ENCODE measurements around the gene RAP1GAP2. TPM values are rescaled to one million over a fixed set of nuclear protein-coding genes. Genes with fewer than 3 reads are reported as not detected.

Gene RAP1GAP2
- total RNA-seq, 2 experiments from 2014 or later: 11.3 to 28.2 TPM

DNA sequence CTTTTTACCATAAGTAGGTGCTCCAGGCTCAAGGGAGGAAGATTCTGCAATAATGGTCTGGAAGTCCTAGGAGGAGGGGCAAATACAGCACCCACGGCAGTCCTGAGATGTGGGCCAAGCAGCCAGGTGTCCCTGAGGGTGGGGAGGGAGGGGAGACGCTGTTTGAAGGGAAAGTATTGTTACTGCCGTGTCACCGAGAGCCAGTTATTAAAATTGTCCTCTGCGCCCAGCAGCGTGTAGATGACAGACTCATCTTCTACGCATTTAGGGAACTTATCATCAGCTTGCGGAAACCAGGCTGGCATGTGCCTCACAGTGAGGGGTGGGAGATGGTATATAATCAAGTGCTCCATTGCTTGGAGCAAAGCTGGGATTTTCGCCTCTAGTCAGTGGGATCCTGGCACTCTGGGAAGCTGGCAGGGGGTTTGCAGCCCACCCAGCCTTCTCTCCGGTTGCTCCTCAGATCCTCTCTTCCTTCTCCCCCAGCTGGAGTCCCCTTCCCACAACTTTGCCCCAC is 162.5 kb downstream of the RAP1GAP2 start:
- Histone ChIP-seq H3K9me2 (ENCODE audit: insufficient read depth, low read length) (no peaks in the 10 kb centered on the region), H3K4me2 (ENCODE audit: low read length) (no peak overlapping the region), H3K27ac (ENCODE audit: low read depth, low read length, poor library complexity, severe bottlenecking) (no peak overlapping the region), H3K36me3 (ENCODE audit: insufficient read depth, low read length) (no peaks in the 10 kb centered on the region), H3K79me2 (ENCODE audit: insufficient read depth, low read depth, low read length) (peaks cover 14% of the 10 kb centered on the region), H3K4me3 (ENCODE audit: low read depth, low read length, poor library complexity, severe bottlenecking) (no peak overlapping the region), H3K4me1 (ENCODE audit: insufficient read depth, low read length, poor library complexity, severe bottlenecking) (peaks cover 40% of the 10 kb centered on the region), H4K20me1 (ENCODE audit: insufficient read depth, low read length) (no peaks in the 10 kb centered on the region), H2AFZ (ENCODE audit: low read length) (no peak overlapping the region), H3K9me3 (ENCODE audit: low read length) (no peaks in the 10 kb centered on the region)
- ChIA-PET CTCF (ENCODE audit: unreplicated experiment) (no interaction called here), POLR2A (interaction anchor here (1.0 kb wide), 1 partner anchor 14 kb away, joined by 4 read pairs; no protein-coding TSS in a partner anchor)
- intact Hi-C loops (cut with micrococcal nuclease; ENCODE audit: unreplicated experiment): no loop called here
- no peak for DNase-seq (ENCODE audit: low spot score)
- BruUV-seq (replicated peaks): no TSS peak
- no peak for TF ChIP-seq EZH2phosphoT487 (IDR thresholded peaks at IDR 0.05; ENCODE audit: borderline replicate concordance, low read depth, low read length)
- TF ChIP-seq, protein P1, sequence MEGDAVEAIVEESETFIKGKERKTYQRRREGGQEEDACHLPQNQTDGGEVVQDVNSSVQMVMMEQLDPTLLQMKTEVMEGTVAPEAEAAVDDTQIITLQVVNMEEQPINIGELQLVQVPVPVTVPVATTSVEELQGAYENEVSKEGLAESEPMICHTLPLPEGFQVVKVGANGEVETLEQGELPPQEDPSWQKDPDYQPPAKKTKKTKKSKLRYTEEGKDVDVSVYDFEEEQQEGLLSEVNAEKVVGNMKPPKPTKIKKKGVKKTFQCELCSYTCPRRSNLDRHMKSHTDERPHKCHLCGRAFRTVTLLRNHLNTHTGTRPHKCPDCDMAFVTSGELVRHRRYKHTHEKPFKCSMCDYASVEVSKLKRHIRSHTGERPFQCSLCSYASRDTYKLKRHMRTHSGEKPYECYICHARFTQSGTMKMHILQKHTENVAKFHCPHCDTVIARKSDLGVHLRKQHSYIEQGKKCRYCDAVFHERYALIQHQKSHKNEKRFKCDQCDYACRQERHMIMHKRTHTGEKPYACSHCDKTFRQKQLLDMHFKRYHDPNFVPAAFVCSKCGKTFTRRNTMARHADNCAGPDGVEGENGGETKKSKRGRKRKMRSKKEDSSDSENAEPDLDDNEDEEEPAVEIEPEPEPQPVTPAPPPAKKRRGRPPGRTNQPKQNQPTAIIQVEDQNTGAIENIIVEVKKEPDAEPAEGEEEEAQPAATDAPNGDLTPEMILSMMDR (conservative IDR thresholded peaks at IDR 0.05; ENCODE audit: low read length): no peak

GRCh38 chr17:2959371-2960130 is 163.3 kb downstream of the RAP1GAP2 start:
- POLR2A ChIA-PET: interaction anchor here (1.0 kb wide), 1 partner anchor 14 kb away, joined by 4 read pairs; no protein-coding TSS in a partner anchor
- CTCF ChIA-PET (ENCODE audit: unreplicated experiment): no interaction called here
- Histone ChIP-seq H3K4me3 (ENCODE audit: low read depth, low read length, poor library complexity, severe bottlenecking) (no peak overlapping the region), H3K9me3 (ENCODE audit: low read length) (no peaks in the 10 kb centered on the region), H3K4me2 (ENCODE audit: low read length) (no peak overlapping the region), H3K9me2 (ENCODE audit: insufficient read depth, low read length) (no peaks in the 10 kb centered on the region), H4K20me1 (ENCODE audit: insufficient read depth, low read length) (no peaks in the 10 kb centered on the region), H3K27ac (ENCODE audit: low read depth, low read length, poor library complexity, severe bottlenecking) (no peak overlapping the region), H3K4me1 (ENCODE audit: insufficient read depth, low read length, poor library complexity, severe bottlenecking) (peaks cover 36% of the 10 kb centered on the region), H3K36me3 (ENCODE audit: insufficient read depth, low read length) (no peaks in the 10 kb centered on the region), H2AFZ (ENCODE audit: low read length) (no peak overlapping the region), H3K79me2 (ENCODE audit: insufficient read depth, low read depth, low read length) (peaks cover 14% of the 10 kb centered on the region)
- BruUV-seq (replicated peaks): no TSS peak
- no peak for DNase-seq (ENCODE audit: low spot score)
- TF ChIP-seq EZH2phosphoT487 (IDR thresholded peaks at IDR 0.05; ENCODE audit: borderline replicate concordance, low read depth, low read length): no peak
- TF ChIP-seq, protein P1 (conservative IDR thresholded peaks at IDR 0.05; ENCODE audit: low read length): no peak
- intact Hi-C loops (cut with micrococcal nuclease; ENCODE audit: unreplicated experiment): no loop called here

- H3K4me2 ChIP-seq (ENCODE audit: low read length): no peak overlapping the region
- H3K79me2 ChIP-seq (ENCODE audit: insufficient read depth, low read depth, low read length): peaks cover 1% of the 10 kb centered on the region; the same call in 1 of the 2 replicates
- H3K4me3 ChIP-seq (ENCODE audit: low read depth, low read length, poor library complexity, severe bottlenecking): no peak overlapping the region
- H3K4me1 ChIP-seq (ENCODE audit: insufficient read depth, low read length, poor library complexity, severe bottlenecking): peaks cover 18% of the 10 kb centered on the region
- no peaks in the 10 kb centered on the region for H3K36me3 ChIP-seq (ENCODE audit: insufficient read depth, low read length)
- no peaks in the 10 kb centered on the region for H4K20me1 ChIP-seq (ENCODE audit: insufficient read depth, low read length)
- H2AFZ ChIP-seq (ENCODE audit: low read length): no peak overlapping the region
- BruUV-seq (replicated peaks): no TSS peak
- H3K9me2 ChIP-seq (ENCODE audit: insufficient read depth, low read length): no peaks in the 10 kb centered on the region
- intact Hi-C loops (cut with micrococcal nuclease; ENCODE audit: unreplicated experiment): no loop called here
- no peak overlapping the region for H3K27ac ChIP-seq (ENCODE audit: low read depth, low read length, poor library complexity, severe bottlenecking)
- CTCF ChIA-PET (ENCODE audit: unreplicated experiment): no interaction called here
- DNase-seq (ENCODE audit: low spot score): no peak
- H3K9me3 ChIP-seq (ENCODE audit: low read length): no peaks in the 10 kb centered on the region
- TF ChIP-seq, protein P1 (conservative IDR thresholded peaks at IDR 0.05; ENCODE audit: low read length): no peak
- no peak for TF ChIP-seq EZH2phosphoT487 (IDR thresholded peaks at IDR 0.05; ENCODE audit: borderline replicate concordance, low read depth, low read length)
- POLR2A ChIA-PET: interaction anchor here (0.7 to 0.8 kb wide), 3 partner anchors 29 to 1252 kb away, joined by 3 to 8 read pairs (median 3); no protein-coding TSS in a partner anchor
Measured at GRCh38 chr17:2961446-2961845, 165.2 kb downstream of the RAP1GAP2 start.
